GM18858 (cell line): ENCODE data around the gene PAPLN.

Experiments
- ATAC-seq: cut with Tn5 transposase; IDR thresholded peaks from one replicate; pipeline ENCODE4 v1.9.1; 2021; ENCODE audit not compliant: unreplicated experiment

The PAPLN gene

GRCh38 chr14:73227812-73228781, 9.2 kb upstream of the PAPLN start:
- no peak for ATAC-seq

- no peak for ATAC-seq
Observed at GRCh38 chr14:73230051-73230450, 7.3 kb upstream of the PAPLN start.

- ATAC-seq: no peak
Observed at GRCh38 chr14:73231981-73232851, 5.1 kb upstream of the PAPLN start.

GRCh38 chr14:73232984-73233383, 4.3 kb upstream of the PAPLN start:
- ATAC-seq: no peak

GRCh38 chr14:73233564-73233963, 3.7 kb upstream of the PAPLN start:
- no peak for ATAC-seq

GRCh38 chr14:73234029-73234428, 3.3 kb upstream of the PAPLN start:
- ATAC-seq: no peak

GRCh38 chr14:73234586-73235394, 2.5 kb upstream of the PAPLN start:
- no peak for ATAC-seq

- ATAC-seq: no peak
Observed at GRCh38 chr14:73235531-73236155, 1.7 kb upstream of the PAPLN start.

- no peak for ATAC-seq
Observed at GRCh38 chr14:73236157-73236556, 1.1 kb upstream of the PAPLN start.

GRCh38 chr14:73236752-73237218, 521 bp upstream of the PAPLN start:
- no peak for ATAC-seq

- ATAC-seq: no peak
Observed at GRCh38 chr14:73237786-73238423, 599 bp downstream of the PAPLN start.

- no peak for ATAC-seq
Observed at GRCh38 chr14:73238424-73238852, 1.1 kb downstream of the PAPLN start.

GRCh38 chr14:73238941-73239340, 1.6 kb downstream of the PAPLN start:
- no peak for ATAC-seq

GRCh38 chr14:73239393-73240241, 2.3 kb downstream of the PAPLN start:
- no peak for ATAC-seq

- ATAC-seq: no peak
Observed at GRCh38 chr14:73240816-73241480, 3.6 kb downstream of the PAPLN start.

- ATAC-seq: no peak
Observed at GRCh38 chr14:73241481-73242165, 4.3 kb downstream of the PAPLN start.

- no peak for ATAC-seq
Observed at GRCh38 chr14:73242357-73242901, 5.1 kb downstream of the PAPLN start.
